Activated CD8-positive, alpha-beta memory T cell treated with anti-CD3 and anti-CD28 coated beads for 48 hours (primary cell): Measurements from ENCODE around the gene GALNT3.

Source experiments
- DNase-seq, 3 experiments: peaks; one replicate each; pipeline ENCODE4 v3.0.0-alpha.2; 2020; ENCODE audit warnings: low read depth in 2 of 3, low spot score in 2 of 3

The GALNT3 gene

DNA sequence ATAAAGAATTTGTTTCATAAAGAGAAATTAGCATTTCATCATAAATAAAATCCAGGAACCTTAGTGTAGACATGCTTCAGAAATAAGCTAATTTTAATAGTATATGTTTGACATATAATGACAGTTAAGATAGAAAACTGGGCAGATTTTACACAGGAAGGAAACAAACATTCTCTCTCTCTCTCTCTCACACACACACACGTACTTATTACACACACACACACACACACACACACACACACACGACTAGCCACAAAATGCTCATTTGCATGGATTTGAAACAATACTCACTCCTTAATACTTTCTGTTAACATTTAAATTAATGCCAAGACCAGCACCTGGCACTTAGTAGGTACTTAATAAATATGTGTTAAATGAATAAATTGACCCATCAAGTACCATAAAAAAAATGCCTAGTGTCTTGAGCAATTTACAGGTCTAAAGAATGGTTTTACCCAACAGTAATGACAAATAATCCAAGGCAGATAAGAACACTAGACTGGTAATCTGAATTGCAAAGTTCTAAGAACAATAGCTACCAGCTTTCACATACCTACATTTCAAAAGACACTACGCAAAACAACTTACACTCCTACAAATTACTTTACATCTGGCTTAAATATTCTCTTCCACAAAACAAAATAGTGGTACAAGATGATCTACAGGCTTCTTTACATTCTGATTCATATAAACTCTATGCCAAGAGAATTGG lies 2.9 kb upstream of the GALNT3 start:
- DNase-seq, result no peak

DNA sequence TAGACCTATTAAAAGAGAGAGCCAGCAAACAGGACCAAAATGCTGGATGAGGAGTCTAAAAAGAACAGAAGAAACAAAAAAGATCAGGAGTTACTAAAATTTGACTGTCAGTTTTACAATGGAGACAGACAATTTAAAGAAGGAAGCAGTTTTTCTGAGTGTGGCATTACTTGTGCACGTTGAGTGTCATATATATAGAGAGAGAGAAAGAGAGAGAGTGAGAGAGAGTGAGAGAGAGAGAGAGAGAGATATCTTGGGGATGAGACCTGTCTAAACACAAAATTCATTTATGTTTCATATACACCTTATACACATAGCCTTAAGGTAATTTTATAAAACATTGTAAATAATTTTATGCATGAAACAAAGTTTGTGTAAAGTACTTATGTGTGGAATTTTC lies 2.1 kb upstream of the GALNT3 start:
- no peak for DNase-seq

DNA sequence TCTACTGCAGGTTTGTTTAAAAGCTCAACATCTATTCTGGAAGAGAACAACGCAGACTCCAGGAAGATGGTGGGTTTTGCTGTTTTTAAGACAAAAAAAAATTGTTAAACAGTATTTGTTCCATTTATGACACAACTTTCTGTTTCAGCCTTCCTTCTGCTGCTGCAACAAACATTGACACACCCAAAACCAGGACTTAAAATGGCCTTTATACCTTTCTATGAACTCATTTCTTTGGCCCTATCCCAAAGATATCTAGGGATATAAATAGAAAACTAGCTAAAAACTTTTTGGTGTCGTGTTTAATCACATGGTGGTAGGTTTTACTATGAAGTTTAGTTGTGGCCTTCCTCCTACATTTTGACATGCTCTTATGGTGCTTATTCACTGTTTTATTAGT lies 964 bp upstream of the GALNT3 start:
- no peak for DNase-seq

DNA sequence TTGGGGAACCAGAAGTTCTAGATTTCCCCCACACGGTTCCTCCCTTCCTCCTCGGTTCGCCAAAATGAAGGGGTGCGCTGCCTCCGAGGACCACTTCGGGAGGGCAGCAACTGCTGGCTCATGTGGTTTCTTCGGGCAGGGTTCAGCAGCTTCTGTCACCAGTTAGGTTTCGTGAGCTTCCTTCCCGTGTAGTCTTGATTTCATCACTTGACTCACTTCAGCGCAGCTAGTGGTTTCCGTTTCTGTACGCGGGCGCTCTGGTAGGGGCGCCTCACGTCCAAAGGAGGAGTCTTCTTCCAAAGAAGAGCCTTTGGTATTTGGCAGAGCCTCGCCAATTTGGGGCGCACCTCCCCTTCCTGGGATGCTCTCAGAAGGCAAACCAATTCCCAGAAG lies 485 bp upstream of the GALNT3 start:
- DNase-seq, result peak; percentile 20 to 33 (median 30)

DNA sequence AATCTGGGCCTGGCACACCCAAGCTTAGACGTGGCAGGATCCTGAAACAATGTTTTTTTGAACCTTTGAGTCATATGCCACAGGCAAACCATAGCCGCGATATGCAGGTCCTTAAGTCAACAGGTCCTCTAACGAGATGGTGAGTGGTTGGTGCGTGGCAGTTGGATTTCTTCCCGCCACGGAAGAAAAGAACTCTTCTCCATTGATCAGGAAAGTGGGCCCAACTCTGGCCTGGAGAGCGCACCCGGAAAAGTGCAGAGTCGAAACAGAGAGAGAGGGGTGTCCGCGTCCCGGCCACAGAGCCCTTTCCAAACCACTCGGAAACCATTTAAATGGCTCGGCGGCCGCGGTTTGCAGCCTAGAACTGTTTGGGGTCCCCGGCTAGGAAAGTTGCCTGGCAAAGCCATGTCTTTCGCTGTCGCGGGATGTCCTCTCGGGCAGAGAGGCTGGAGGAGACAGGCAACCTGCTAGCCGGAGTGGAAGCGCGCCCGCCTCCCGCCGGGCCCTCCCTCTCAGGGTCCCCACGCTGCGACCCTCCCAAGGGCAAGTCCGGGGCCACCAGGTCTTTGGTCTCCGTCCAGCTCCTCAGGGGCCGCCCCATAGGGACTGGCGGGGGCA lies 777 bp downstream of the GALNT3 start:
- peak in 2 of 3 experiments; percentile 0 to 3 for DNase-seq

DNA sequence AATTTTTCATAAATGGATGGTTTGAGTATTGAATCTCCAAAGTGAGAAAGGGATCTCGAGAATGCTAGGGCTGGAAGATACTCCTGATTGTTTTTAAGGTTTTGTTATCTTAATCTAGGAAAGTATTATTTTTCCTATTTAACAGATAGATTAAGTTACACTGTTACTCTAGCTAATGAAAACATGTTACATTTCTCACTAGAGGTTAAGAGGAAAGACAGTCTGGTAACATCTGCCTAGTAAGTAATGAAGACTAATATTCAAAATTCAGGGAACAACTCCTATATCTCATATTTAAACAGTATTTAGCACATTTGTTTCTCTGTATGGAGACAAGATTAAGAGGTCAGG lies 2.0 kb downstream of the GALNT3 start:
- DNase-seq, result no peak

DNA sequence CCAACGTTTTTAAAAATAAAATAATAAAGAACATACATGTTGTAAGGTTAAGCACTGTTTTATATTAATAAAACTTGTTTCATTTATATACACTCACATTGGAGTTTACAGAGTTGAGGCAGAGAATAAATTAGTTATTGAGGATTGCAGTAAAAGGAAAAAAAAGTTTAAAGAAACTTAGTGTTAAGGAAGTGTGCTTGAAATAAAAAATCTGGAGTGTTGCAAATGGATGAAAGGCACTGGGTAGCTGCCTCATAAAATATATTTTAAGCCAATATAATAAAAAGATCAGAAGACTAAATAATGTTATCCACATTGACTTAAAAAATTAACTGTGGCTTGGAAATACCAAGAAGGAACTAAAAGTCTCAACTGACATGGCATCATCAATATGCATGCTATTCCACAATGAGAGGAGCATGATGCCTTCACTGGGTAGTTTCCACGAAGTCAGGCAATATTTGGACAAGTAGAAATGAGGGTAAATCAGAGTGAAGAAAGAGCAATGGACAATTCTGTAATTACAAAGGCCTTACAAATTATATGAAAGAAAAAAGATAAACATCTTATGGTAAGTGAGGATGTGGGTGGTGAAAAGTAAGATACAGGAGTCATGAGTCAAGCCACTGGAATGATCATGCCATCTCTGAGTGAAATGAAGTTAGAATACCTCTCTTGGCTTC lies 2.5 kb downstream of the GALNT3 start:
- DNase-seq, result no peak

DNA sequence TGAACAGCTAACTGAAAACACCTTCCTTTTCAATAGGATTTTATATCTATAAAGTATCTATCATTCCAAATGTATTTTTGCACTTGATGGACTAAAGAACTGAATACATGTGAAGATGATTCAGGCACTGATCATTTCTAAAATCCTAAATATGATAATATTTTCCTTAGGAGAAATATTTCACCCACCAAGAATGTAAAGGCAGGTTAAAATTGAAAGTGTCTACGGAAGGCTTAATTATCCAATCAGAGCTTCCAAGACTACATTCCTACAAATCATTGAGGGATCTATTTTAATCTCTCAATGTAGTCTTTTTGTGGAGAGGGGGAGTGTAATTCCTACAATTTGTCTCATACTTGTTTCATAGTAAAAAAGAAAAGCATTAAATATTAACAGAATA lies 3.6 kb downstream of the GALNT3 start:
- DNase-seq, result no peak

DNA sequence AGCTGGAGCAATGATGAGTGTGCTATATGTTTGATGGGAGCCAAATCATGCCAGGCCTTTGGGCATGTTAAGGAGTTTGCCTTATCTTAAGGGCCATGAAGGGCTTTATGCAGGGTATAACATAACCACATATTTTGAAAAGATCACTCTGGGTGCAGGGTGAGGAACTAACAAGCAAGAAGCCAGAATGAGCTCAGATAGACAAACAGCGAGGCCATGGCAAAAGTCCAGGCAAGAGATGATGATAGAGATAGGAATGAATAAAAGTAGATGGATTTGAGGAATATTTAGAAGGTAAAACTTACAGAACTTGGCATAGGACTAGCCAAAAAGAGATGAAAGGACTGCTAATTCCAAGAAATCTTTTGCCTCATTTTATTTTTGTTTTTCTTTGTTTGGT lies 6.7 kb downstream of the GALNT3 start:
- DNase-seq, result no peak

DNA sequence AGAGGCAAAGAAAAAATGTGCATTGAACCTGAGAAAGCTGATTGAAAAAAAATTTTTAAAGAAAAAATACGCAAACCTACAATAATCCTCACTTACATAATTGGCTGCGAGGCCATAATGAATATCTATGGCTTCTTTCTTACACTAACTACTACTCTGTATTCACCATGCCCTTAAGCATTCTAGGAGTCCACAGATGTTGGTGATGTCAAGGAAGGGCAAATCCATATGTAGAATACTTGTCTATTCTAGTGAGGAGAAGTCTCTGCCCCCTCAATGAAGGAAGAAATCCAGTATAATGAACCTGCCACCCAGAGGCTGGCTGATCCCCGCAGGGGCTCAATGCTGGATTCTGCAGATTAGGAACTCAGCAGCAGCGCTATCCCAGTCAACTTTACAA lies 14.3 kb downstream of the GALNT3 start:
- no peak for DNase-seq

DNA sequence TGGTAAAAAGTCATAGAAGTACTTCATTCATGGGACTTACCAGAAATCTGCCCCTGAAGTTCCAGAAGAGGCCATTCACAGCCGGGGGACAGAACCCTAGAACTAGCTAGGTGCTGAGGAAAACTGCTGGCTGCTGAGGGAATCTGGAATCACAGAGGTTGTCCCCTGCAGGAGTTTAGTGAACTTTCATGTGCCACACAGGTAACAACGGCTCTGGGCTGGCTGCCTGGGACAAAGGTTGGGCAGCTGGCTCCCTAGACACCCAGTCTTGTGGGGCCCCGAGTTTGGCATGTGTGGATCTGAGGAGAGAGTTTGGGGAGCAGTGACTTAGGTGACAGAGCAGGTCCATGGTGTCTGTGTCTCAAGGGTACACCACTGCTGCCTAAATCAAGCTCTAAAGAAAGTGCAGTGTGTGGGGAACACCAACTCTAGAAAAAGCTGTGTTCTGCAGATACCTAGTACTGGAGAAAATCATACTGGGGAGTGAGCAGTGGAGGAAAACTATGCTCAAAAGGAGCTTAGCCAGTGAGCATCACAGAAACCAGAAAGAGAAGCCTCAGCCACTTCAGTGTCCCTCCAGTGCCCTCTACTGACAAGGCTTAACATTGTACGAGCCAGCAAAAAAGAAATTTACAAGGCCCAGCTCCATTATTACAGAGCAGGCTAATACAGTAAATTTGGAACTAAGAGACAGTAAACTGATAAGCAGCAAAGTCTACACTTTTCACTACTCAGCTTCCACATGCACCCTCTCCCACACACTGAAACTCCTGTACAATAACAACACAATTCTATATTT lies 15.2 kb downstream of the GALNT3 start:
- no peak for DNase-seq

DNA sequence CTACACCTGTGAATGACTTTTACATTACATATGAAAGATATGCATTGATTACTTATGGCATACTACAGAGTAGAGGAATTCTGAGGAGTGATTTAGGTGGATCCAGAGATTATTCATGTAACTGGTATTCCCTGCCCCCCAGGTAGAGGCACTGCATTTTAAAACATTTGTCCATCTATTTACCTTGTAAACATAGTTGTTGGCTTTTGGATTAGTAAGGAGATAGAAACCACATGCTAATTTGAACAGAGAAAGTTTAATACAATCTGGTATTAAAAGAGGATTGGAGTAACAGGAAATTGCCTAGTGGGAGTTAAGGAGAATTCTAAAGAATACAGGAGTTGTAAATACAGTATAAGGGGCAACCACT lies 15.9 kb downstream of the GALNT3 start:
- DNase-seq, result no peak

DNA sequence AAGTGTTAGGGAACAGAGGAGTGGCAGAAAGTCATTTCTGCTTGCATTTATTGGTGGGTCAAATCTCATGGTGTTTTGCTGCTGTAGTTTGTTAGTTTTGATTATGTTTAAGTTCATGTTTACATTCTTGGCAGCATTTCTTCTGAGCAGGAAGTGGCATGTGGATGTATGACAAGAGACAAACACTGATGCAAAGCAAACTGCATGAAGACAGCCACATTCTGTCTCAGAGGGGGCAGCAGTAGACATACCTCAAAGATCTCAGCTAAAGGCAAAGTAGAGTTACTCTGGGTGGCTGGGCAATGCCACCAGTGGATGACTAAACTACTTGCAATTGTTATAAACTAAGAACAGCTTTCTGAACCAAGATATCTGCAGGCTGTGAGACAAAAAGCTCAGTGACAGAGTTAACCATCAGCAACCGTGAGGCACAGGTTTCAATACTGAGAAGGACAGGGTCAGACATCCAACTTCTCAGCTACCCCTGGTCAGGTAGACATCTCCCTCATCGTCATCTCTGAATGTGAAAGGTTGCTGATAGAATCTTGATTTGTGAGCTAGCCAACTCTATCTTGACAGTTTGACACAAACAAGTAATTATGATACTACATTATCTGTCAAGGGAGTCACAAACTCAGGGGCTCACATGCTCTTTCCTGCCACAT lies 16.4 kb downstream of the GALNT3 start:
- no peak for DNase-seq

DNA sequence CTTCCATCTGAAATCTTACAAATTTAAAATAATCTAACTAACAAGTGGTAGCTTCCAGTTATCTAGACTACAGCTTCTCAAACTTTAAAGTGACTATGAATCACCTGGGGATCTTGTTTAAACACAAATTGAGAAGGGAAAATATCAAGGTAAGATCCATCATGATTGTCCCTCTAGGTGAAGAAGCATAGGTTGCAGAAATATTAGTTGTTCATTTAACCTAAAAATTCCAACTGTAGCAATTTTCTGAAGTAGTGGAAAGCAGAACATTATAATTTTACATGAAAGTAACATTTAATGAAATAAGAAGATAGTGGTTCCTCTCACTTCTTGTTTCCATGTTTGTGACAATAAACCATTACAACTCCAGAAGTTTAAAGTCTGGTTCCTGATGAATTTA lies 17.3 kb downstream of the GALNT3 start:
- DNase-seq, result no peak

DNA sequence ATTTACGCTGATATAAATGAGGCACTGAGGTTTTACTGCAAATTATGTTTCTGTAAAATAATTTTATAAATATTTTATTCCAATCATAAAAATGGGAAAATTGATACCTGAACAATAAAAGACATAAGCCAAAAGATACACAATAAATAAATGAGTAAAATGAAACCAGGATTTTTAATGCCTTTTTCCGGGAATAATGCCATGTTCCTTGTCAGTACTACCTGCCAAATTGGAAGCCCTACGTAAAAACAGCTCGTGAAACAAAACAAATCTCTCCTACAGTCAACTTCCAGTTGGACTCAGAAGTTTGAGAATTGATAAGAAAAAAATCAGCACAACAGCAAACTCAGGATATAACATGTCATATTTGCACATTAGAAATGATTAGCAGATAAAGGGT lies 18.0 kb downstream of the GALNT3 start:
- no peak for DNase-seq

DNA sequence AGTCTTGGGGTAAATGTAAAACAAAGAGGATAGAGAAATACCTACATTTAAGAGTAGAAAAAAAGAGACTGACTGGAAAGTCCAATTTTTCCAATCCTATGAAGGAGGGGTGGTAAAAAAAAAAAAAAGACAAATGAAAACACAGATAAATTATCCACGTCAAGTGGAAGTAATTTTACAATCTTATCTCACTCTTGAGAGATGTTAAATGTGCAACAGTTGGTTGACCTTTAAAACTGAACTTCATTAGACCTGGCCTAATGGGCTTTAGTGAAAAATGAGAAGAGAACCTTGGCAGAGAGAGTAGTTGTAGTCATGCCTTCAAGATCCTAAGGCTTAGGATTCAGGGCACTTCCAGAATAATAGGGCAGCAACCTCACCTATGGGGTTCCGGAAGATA lies 20.4 kb downstream of the GALNT3 start:
- no peak for DNase-seq

DNA sequence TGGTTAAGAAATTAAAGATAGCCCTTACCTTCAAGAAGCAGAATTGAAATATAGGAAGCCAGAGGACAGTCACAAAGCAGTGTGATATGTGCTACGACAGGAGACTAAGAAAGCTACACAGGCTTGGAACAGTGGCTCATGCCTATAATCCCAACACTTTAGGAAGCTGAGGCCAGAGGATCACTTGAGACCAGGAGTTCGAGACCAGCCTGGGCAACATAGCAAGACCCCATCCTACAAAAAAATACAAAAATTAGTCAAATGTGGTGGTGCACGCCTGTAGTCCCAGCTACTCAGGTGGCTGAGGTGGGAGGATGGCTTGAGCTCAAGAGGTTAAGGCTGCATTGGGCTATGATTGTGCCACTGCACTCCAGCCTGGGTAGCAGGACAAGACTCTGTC lies 21.9 kb downstream of the GALNT3 start:
- DNase-seq, result no peak

DNA sequence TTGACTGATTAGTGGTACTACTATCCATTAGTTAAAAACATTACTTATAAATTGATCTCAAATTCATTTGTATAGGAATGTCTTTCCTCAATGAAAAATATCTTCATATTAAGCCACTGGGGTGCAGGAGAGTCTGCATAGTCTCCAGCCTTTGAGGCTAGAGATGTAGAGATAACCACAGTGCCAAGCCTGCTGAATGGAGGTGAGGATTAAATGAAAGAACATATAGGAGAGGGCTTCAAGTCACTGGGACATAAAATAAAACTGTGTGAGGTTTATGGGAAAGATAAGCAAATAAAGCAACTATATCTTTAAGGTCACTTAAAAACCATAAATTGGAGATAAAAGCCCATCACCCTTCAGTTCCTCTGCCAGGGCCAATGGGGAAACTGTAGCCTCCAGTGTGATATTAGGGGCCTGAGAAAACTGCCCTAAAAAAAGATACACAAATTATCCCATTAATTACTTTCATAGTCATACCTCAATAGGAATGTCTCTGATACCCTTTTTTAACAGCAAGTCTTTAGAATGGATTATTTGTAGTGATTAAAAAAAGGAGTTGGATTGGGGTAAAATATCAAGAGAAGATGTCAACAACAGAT lies 27.6 kb downstream of the GALNT3 start:
- DNase-seq, result no peak

DNA sequence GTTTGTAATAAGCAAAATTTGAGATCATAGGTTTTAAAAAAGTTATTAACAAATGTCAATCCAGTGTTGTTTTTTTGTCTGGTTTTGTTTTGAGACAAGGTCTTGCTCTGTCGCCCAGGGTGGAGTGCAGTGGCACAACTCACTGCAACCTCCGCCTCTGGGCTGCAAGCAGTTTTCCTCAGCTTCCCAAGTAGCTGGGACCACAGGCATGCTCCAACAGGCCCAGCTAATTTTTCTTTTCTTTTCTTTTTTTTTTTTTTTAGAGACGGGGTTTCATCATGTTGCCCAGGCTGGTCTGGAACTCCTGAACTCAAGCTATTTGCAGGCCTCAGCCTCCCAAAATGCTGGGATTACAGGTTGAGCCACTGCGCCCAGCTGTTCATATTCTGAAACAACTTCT lies 31.3 kb downstream of the GALNT3 start:
- DNase-seq, result no peak

DNA sequence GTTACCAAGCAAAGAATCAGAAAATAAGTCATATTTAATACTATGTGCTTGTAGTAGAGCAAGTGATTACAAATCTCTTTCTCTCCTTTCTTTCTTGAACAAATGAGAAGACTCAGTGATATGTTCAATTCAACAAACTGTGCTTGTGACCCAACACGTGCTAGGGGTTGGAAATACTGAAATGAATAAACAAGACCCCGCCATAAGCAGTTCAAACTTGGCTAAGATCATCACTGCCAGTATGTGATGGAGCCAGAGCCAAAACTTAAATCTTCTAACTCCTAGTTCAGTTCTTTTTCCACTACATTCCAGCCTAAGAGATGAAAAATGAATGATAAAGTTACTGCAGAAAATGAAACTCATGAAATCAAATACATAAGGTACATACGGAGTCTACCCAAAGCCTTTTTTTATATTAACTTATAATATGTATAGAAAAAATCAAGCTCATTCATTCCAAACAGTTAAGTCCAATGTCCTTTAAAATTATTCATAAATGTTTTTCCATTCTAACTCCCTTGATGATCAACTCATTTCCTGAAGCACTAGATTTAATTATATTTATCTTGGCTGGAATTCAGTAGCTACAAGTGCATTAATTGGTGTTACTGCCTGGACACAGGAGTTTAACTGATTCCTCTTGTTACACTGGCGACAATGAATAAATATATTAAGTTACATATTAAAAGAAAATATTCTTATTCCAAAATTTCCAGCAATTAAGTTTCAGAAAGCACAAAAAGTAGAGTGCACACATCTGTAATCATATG lies 36.0 kb downstream of the GALNT3 start:
- no peak for DNase-seq
